Choroid plexus epithelial cell (primary cell): ENCODE data around the gene AOAH.
"Not testable (repeated sequence)": the region's sequence is repeated elsewhere in the genome, so short reads cannot be mapped to it uniquely, and the experiment has no call there.

Experiments used
- DNase-seq: peaks from one replicate; pipeline ENCODE4 v3.0.0-alpha.2; 2010; ENCODE audit warnings: low read depth
- H3K4me3 ChIP-seq: 2 replicates; pipeline ENCODE4 v1.5.1; 2011; ENCODE audit warnings: low read depth, mild to moderate bottlenecking, control low read depth, low read length, moderate library complexity
- CTCF ChIP-seq: conservative IDR thresholded peaks from 2 replicates; pipeline ENCODE4 v1.5.1; 2011; ENCODE audit warnings: low read depth, mild to moderate bottlenecking, control low read depth, inconsistent platforms, low read length, moderate library complexity

The AOAH gene

DNA sequence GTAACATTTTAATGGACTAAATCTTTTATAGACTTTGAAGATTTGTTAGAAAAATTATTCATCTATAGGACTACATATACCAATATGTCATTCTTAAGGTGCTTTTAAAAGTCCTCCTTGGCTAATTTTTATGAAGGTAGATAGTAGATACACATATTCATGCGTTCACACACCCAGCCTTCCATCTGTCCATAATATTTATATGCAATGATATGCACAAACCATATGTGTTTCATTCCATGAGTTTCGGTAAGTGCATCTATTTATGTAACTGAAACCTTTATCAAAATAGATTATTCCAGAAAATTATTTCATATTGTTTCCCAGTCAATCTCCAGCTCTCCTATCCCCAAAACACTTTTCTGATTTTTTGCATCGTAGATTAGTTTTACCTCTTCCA is 233.0 kb downstream of the AOAH start:
- no peak for TF ChIP-seq CTCF
- no peak overlapping the region for H3K4me3 ChIP-seq

GRCh38 chr7:36490419-36490830 is 233.9 kb downstream of the AOAH start:
- H3K4me3 ChIP-seq = no peak overlapping the region
- TF ChIP-seq CTCF = no peak
- no peak for DNase-seq

More for the DNA sequence above, 233.0 kb downstream of the AOAH start:
- no peak for DNase-seq

DNA sequence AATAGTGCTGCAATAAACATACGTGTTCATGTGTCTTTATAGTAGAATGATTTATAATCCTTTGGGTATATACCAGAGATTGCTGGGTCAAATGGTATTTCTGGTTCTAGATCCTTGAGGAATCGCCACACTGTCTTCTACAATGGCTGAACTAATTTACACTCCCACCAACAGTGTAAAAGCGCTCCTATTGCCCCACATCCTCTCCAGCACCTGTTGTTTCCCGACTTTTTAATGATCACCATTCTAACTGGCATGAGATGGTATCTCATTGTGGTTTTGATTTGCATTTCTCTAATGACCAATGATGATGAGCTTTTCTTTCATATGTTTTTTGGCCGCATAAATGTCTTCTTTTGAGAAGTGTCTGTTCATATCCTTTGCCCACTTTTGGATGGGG is 235.6 kb downstream of the AOAH start:
- DNase-seq, H3K4me3 ChIP-seq: not testable (repeated sequence)

- DNase-seq = peak; percentile 85
Measured at GRCh38 chr7:36487756-36488336, 236.4 kb downstream of the AOAH start.

GRCh38 chr7:36486336-36486735 is 238.0 kb downstream of the AOAH start:
- no peak for DNase-seq
- H3K4me3 ChIP-seq = no peak overlapping the region
- TF ChIP-seq CTCF = no peak

More at GRCh38 chr7:36487756-36488336, 236.4 kb downstream of the AOAH start:
- TF ChIP-seq CTCF = peak; percentile 77
- H3K4me3 ChIP-seq = no peak overlapping the region

DNA sequence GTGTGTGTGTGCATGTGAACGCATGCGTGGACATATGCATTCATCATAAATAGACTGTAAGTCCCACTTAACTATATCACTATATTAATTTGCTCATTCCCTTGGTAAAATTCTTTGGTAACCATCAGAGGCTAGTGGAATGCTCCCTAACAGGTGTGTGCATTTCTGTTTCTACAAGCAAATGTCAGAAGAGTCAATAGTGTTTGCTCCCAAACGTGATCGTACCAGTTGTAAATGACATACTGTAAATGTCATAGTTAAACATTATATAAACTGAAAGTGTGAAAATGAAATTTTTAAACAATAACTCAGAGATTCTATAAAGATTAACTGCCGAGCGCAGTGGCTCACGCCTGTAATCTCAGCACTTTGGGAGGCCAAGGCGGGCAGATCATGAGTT is 240.0 kb downstream of the AOAH start:
- no peak overlapping the region for H3K4me3 ChIP-seq
- no peak for TF ChIP-seq CTCF
- no peak for DNase-seq

DNA sequence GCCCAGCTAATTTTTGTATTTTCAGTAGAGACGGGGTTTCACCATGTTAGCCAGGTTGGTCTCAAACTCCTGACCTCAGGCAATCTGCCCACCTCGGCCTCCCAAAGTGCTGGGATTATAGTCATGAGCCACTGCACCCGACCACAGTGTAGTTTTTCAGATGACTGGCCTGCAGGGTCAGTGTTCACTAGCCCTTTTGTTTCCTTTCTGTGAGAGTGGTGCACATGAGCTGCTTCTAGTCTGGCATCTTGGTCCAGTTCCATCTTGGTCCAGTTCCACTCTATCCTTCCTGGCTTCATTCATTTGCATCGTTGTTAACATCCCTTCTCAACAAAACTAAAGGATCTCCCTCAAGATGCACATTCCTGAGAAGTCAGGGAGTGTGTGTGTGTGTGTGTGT is 240.4 kb downstream of the AOAH start:
- DNase-seq, H3K4me3 ChIP-seq: not testable (repeated sequence)

GRCh38 chr7:36478745-36479144 is 245.5 kb downstream of the AOAH start:
- DNase-seq = no peak
- no peak overlapping the region for H3K4me3 ChIP-seq
- no peak for TF ChIP-seq CTCF
